Calu3 (cell line): ENCODE data around the gene EAF2. TPM values are rescaled to one million over a fixed set of nuclear protein-coding genes. Genes with fewer than 3 reads are reported as not detected.
A peak's percentile ranks its signal among the peaks of the same experiment; 100 is the strongest.

Experiments
- Bru-seq: library from RNA; stranded (reverse); fragments of 400-500 nt; gene quantifications from one replicate; lab custom pipeline; 2021; lab: Mats Ljungman, UMichigan
- BruChase-seq, 2 experiments: library from RNA; stranded (reverse); fragments of 400-500 nt; gene quantifications; one replicate each; lab custom pipeline; 2021; lab: Mats Ljungman, UMichigan
- BruUV-seq: library from RNA; stranded (reverse); fragments of 400-500 nt; replicated peaks from 2 replicates; lab custom pipeline; 2021; lab: Mats Ljungman, UMichigan
- CTCF ChIA-PET: fragments of 300-600 bp; sonication (Branson Sonifier 250); formaldehyde crosslinking; loops from one replicate; lab custom pipeline; 2022; ENCODE audit warnings: antibody characterized with exemption; lab: Charles Lee
- DNase-seq: peaks from one replicate; pipeline ENCODE4 v3.0.0; 2022
- H3K27ac Mint-ChIP-seq: one replicate; pipeline ENCODE4 v1.8.0; 2022; ENCODE audit warnings: mixed read lengths; ENCODE audit not compliant: unreplicated experiment
- H3K27me3 Mint-ChIP-seq: one replicate; pipeline ENCODE4 v1.8.0; 2022; ENCODE audit warnings: mixed read lengths; ENCODE audit not compliant: unreplicated experiment
- H3K36me3 Mint-ChIP-seq: one replicate; pipeline ENCODE4 v1.8.0; 2022; ENCODE audit warnings: mild to moderate bottlenecking, moderate library complexity, mixed read lengths; ENCODE audit not compliant: insufficient read depth, unreplicated experiment
- H3K4me1 Mint-ChIP-seq: one replicate; pipeline ENCODE4 v1.8.0; 2022; ENCODE audit warnings: mild to moderate bottlenecking, low read depth, mixed read lengths; ENCODE audit not compliant: unreplicated experiment
- H3K4me3 Mint-ChIP-seq: one replicate; pipeline ENCODE4 v1.8.0; 2022; ENCODE audit warnings: mild to moderate bottlenecking, low read depth, moderate library complexity, mixed read lengths; ENCODE audit not compliant: unreplicated experiment
- H3K9me3 Mint-ChIP-seq: one replicate; pipeline ENCODE4 v1.8.0; 2022; ENCODE audit warnings: low read depth, mixed read lengths; ENCODE audit not compliant: unreplicated experiment
- CTCF ChIP-seq: fragments of 200-600 bp; IDR thresholded peaks from one replicate; pipeline ENCODE4 v1.8.0; 2022; ENCODE audit warnings: antibody characterized with exemption; ENCODE audit not compliant: unreplicated experiment
- intact Hi-C: fragments of 100-400 bp; cut with micrococcal nuclease; formaldehyde crosslinking; loops from one replicate; pipeline ENCODE4 v1.10.0; 2022; ENCODE audit not compliant: unreplicated experiment
- long read RNA-seq: library from polyadenylated mRNA; stranded (forward); transcript quantifications from one replicate; pipeline ENCODE4 v2.0.0, GENCODE V29; 2022
- total RNA-seq: library from RNA; stranded (reverse); gene quantifications from 2 replicates; pipeline ENCODE4 v1.2.3, GENCODE V29; 2022

EAF2 gene
- total RNA-seq (4.7 and 4.9 TPM in 2 replicates), Bru-seq, nascent RNA (percentile 43 among the genes with signal in this experiment), BruChase-seq, experiment 1, labeled RNA remaining after a 6-hour chase (percentile 37 among the genes with signal in this experiment), BruChase-seq, experiment 2, labeled RNA remaining after a 2-hour chase (percentile 46 among the genes with signal in this experiment)
- long read RNA-seq, transcript EAF2-201 (6 exons, 992 nt): major isoform, 6 of 6 reads
- long read RNA-seq, partial matches to known transcripts: 0 of 6 reads
- long read RNA-seq, other reads (novel, unspliced or antisense): 0 of 6 reads

GRCh38 chr3:121834671-121835464 lies at the start of gene EAF2, which contains the start of gene IQCB1:
Gene EAF2 (plus strand): TSS chr3:121835209. CDS start chr3:121835286, 77 bp downstream.
Gene IQCB1 (minus strand): TSS chr3:121835060. CDS start chr3:121828960, 6,100 bp downstream.
- Mint-ChIP-seq H3K27ac (peak within 1 kb of the TSS; percentile 57), H3K4me3 (peak within 1 kb of the TSS; percentile 86), H3K9me3 (no peaks in the 10 kb centered on the region), H3K27me3 (no peaks in the 10 kb centered on the region), H3K36me3 (peaks cover 19% of the 10 kb centered on the region), H3K4me1 (peaks cover 12% of the 10 kb centered on the region)
- peak; percentile 94 for DNase-seq
- no peak for TF ChIP-seq CTCF
- BruUV-seq: no TSS peak
- intact Hi-C loops: loop anchor here (10.0 kb wide), 1 partner anchor 290 kb away; the partner anchor contains the start of gene POLQ
- CTCF ChIA-PET: interaction anchor here (0.6 to 1.0 kb wide), 2 partner anchors 160 to 260 kb away, joined by 5 read pairs; no protein-coding TSS in a partner anchor

DNA sequence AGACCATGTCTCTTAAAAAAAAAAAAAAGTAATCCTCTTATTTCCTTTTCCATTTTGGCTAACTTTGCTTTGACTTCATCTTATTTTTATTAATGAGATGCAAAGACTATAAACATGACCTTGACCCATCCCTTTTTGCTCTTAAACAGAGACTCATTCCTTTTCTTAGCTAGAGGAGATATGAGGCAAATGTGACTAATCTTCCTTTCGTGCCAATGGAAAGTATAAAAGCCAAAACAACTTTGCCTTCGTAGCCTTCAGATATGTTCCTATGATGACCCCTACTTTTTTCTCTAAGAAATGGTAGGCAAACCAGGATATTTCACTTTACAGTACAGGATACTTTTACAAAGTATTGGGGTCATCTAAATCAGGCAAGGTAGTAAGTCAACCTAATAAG lies 48.5 kb upstream of the EAF2 start:
- no peak for DNase-seq
- BruUV-seq: no TSS peak
- no peak for TF ChIP-seq CTCF
- CTCF ChIA-PET: no interaction called here
- Mint-ChIP-seq H3K4me3 (no peak overlapping the region), H3K27me3 (no peaks in the 10 kb centered on the region), H3K4me1 (no peaks in the 10 kb centered on the region), H3K36me3 (peaks cover 19% of the 10 kb centered on the region), H3K9me3 (no peaks in the 10 kb centered on the region), H3K27ac (peak overlapping the region; percentile 23)
- intact Hi-C loops: no loop called here

GRCh38 chr3:121793078-121793477 lies 41.9 kb upstream of the EAF2 start:
- DNase-seq: no peak
- no peak overlapping the region for H3K4me3 Mint-ChIP-seq
- peaks cover 10% of the 10 kb centered on the region for H3K36me3 Mint-ChIP-seq
- intact Hi-C loops: no loop called here
- no peaks in the 10 kb centered on the region for H3K9me3 Mint-ChIP-seq
- H3K4me1 Mint-ChIP-seq: no peaks in the 10 kb centered on the region
- TF ChIP-seq CTCF: no peak
- H3K27ac Mint-ChIP-seq: no peak overlapping the region
- no TSS peak for BruUV-seq
- CTCF ChIA-PET: no interaction called here
- H3K27me3 Mint-ChIP-seq: no peaks in the 10 kb centered on the region

DNA sequence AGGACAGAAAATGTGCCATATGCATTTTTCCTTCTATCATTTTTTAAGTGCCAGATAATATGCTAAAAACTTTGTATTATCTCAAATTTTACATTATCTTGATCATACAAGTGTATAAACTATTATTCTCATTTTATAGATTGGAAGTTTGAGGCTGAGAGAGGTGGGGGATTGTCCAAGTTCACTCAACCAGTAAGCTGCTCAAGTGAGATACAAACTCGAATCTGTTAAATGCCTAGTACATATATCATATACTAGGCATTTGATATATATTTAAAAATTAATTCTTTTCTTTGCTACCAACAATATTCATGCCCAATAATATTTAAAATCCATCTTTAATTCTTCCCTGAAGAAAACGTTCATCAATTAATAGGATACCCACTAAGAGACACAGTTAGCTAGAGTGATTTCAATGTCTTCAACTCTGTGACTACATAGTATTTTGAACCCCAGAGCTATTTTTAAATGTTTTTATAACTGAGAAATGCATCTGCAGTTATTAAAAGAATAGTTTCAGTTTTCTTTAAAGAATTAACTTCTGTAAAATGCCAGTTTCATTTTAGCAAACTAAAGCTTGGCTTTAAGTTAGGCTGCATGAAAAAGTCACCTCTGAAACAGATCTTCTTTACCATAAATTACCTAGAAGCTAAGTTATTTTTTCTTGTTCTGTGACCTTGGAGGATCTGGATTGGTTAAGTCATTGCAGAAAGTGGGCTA lies 40.6 kb upstream of the EAF2 start:
- H3K4me1 Mint-ChIP-seq: no peaks in the 10 kb centered on the region
- no peak overlapping the region for H3K4me3 Mint-ChIP-seq
- intact Hi-C loops: no loop called here
- no TSS peak for BruUV-seq
- H3K36me3 Mint-ChIP-seq: peaks cover 4% of the 10 kb centered on the region
- CTCF ChIA-PET: no interaction called here
- no peak for DNase-seq
- TF ChIP-seq CTCF: no peak
- no peaks in the 10 kb centered on the region for H3K27me3 Mint-ChIP-seq
- no peak overlapping the region for H3K27ac Mint-ChIP-seq
- no peaks in the 10 kb centered on the region for H3K9me3 Mint-ChIP-seq
